NCI-H1930 (cell line): ENCODE results near the gene CDK5R2.
A peak's percentile ranks its signal among the peaks of the same experiment; 100 is the strongest.

Experiments
- DNase-seq, 2 experiments: peaks; one replicate each; lab custom pipeline; 2025; lab: John Stamatoyannopoulos, UW

The CDK5R2 gene

GRCh38 chr2:219002395-219003266 lies 43.2 kb downstream of the CDK5R2 start:
- peak; percentile 87 to 90 for DNase-seq

GRCh38 chr2:219003267-219003634 lies 43.8 kb downstream of the CDK5R2 start:
- DNase-seq, result no peak

GRCh38 chr2:219003979-219004378 lies 44.5 kb downstream of the CDK5R2 start:
- no peak for DNase-seq

GRCh38 chr2:219009294-219009693 lies 49.8 kb downstream of the CDK5R2 start:
- no peak for DNase-seq

- DNase-seq, result peak in 1 of 2 experiments; percentile 19
Measured at GRCh38 chr2:219010162-219010756, 50.8 kb downstream of the CDK5R2 start.

GRCh38 chr2:219010873-219011272 lies 51.4 kb downstream of the CDK5R2 start:
- DNase-seq, result no peak
